ENCODE data around the gene GRK2.

Gene GRK2

GRCh38 chr11:67287355-67288197 is 21.3 kb downstream of the GRK2 start:
- no peak for TF ChIP-seq USF1 (IDR thresholded peaks at IDR 0.05)
- TF ChIP-seq, protein P1, sequence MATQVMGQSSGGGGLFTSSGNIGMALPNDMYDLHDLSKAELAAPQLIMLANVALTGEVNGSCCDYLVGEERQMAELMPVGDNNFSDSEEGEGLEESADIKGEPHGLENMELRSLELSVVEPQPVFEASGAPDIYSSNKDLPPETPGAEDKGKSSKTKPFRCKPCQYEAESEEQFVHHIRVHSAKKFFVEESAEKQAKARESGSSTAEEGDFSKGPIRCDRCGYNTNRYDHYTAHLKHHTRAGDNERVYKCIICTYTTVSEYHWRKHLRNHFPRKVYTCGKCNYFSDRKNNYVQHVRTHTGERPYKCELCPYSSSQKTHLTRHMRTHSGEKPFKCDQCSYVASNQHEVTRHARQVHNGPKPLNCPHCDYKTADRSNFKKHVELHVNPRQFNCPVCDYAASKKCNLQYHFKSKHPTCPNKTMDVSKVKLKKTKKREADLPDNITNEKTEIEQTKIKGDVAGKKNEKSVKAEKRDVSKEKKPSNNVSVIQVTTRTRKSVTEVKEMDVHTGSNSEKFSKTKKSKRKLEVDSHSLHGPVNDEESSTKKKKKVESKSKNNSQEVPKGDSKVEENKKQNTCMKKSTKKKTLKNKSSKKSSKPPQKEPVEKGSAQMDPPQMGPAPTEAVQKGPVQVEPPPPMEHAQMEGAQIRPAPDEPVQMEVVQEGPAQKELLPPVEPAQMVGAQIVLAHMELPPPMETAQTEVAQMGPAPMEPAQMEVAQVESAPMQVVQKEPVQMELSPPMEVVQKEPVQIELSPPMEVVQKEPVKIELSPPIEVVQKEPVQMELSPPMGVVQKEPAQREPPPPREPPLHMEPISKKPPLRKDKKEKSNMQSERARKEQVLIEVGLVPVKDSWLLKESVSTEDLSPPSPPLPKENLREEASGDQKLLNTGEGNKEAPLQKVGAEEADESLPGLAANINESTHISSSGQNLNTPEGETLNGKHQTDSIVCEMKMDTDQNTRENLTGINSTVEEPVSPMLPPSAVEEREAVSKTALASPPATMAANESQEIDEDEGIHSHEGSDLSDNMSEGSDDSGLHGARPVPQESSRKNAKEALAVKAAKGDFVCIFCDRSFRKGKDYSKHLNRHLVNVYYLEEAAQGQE (IDR thresholded peaks at IDR 0.05; ENCODE audit: low read depth): no peak
- no peak for TF ChIP-seq ZBTB7A (IDR thresholded peaks at IDR 0.05; ENCODE audit: low read depth)
- TF ChIP-seq EP300 (IDR thresholded peaks at IDR 0.05; ENCODE audit: borderline replicate concordance): no peak
- no peak for TF ChIP-seq CEBPB (IDR thresholded peaks at IDR 0.05)
- TF ChIP-seq YY1 (IDR thresholded peaks at IDR 0.05; ENCODE audit: low read depth): no peak
- no peak for TF ChIP-seq TCF12 (IDR thresholded peaks at IDR 0.05; ENCODE audit: low read depth)
- no peak for TF ChIP-seq RAD21 (IDR thresholded peaks at IDR 0.05; ENCODE audit: low read depth)
- TF ChIP-seq NFIC (IDR thresholded peaks at IDR 0.05): no peak

DNA sequence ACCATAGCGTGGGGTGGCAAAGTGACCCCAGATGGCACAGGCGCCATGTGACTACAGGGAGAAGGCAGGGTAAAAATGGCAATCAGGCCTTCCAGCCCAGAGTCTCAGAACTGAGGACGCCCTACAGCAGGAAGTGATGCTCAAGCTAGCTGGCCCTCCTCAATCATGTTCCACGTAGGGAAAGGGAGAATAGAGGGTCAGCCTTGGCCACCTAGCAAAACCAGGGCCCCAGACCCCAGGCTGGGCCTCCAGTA is 21.9 kb downstream of the GRK2 start:
- TF ChIP-seq CEBPB (IDR thresholded peaks at IDR 0.05): no peak
- TF ChIP-seq TEAD4 (IDR thresholded peaks at IDR 0.05): no peak

- peak; percentile 88 for TF ChIP-seq ZBTB7A (IDR thresholded peaks at IDR 0.05; ENCODE audit: low read depth)
- peak; percentile 69; the same call in 1 of the 2 replicates for TF ChIP-seq TAF1 (IDR thresholded peaks at IDR 0.05; ENCODE audit: low read depth)
- TF ChIP-seq, protein P2, sequence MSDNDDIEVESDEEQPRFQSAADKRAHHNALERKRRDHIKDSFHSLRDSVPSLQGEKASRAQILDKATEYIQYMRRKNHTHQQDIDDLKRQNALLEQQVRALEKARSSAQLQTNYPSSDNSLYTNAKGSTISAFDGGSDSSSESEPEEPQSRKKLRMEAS (IDR thresholded peaks at IDR 0.05): peak; percentile 84
- 0 out of 2 replicates have a peak, but pooled peaks have one; percentile 6 for TF ChIP-seq NFIC (IDR thresholded peaks at IDR 0.05)
- TF ChIP-seq CEBPB (IDR thresholded peaks at IDR 0.05): peak; percentile 98
- no peak for TF ChIP-seq CREB1 (IDR thresholded peaks at IDR 0.05; ENCODE audit: low read depth)
- peak; percentile 70; the same call in 1 of the 2 replicates for TF ChIP-seq FOXM1 (IDR thresholded peaks at IDR 0.05; ENCODE audit: borderline replicate concordance, low read depth)
- TF ChIP-seq USF1 (IDR thresholded peaks at IDR 0.05): no peak
- no peak for TF ChIP-seq EP300 (IDR thresholded peaks at IDR 0.05; ENCODE audit: borderline replicate concordance)
- peak; percentile 38; the same call in 1 of the 2 replicates for TF ChIP-seq YY1 (IDR thresholded peaks at IDR 0.05; ENCODE audit: low read depth)
- no peak for TF ChIP-seq RAD21 (IDR thresholded peaks at IDR 0.05; ENCODE audit: low read depth)
- peak; percentile 58; the same call in 1 of the 2 replicates for TF ChIP-seq EGR1 (IDR thresholded peaks at IDR 0.05)
- no peak for TF ChIP-seq TEAD4 (IDR thresholded peaks at IDR 0.05)
- TF ChIP-seq, protein P1 (IDR thresholded peaks at IDR 0.05; ENCODE audit: low read depth): no peak; the same call in 1 of the 2 replicates
- TF ChIP-seq TCF12 (IDR thresholded peaks at IDR 0.05; ENCODE audit: low read depth): peak; percentile 41
Observed at GRCh38 chr11:67288452-67289225, 22.4 kb downstream of the GRK2 start.

- TF ChIP-seq YY1 (IDR thresholded peaks at IDR 0.05; ENCODE audit: low read depth): 0 out of 2 replicates have a peak, but pooled peaks have one; percentile 15
- peak; percentile 37; the same call in 1 of the 2 replicates for TF ChIP-seq ZBTB7A (IDR thresholded peaks at IDR 0.05; ENCODE audit: low read depth)
- no peak for TF ChIP-seq EP300 (IDR thresholded peaks at IDR 0.05; ENCODE audit: borderline replicate concordance)
Observed at GRCh38 chr11:67289226-67289650, 23.0 kb downstream of the GRK2 start, which contains the start of gene ANKRD13D. TSS of gene ANKRD13D (plus strand) at chr11:67289303. CDS start at chr11:67289461, 158 bp downstream.

GRCh38 chr11:67289651-67290479 is 23.6 kb downstream of the GRK2 start:
- TF ChIP-seq EP300 (IDR thresholded peaks at IDR 0.05; ENCODE audit: borderline replicate concordance) (no peak), ZBTB7A (IDR thresholded peaks at IDR 0.05; ENCODE audit: low read depth) (no peak), FOXM1 (IDR thresholded peaks at IDR 0.05; ENCODE audit: borderline replicate concordance, low read depth) (no peak), YY1 (IDR thresholded peaks at IDR 0.05; ENCODE audit: low read depth) (no peak)
